ENCODE results near the gene UPK3BL2. TPM values are rescaled to one million over a fixed set of nuclear protein-coding genes. Genes with fewer than 3 reads are reported as not detected.

The UPK3BL2 gene
- total RNA-seq, 2 experiments from 2014 or later: 6.4 to 9.6 TPM

Other genes with a start within 250 kb of the UPK3BL2 start
- not detected for gene SPDYE6, start 187.3 kb downstream of the UPK3BL2 start, total RNA-seq
- 10 to 100 TPM; 25.1 to 25.2 TPM for gene PRKRIP1, start 147.3 kb downstream of the UPK3BL2 start, total RNA-seq
- 10 to 100 TPM; 41.4 to 46.2 TPM for gene ORAI2, start 110.1 kb downstream of the UPK3BL2 start, total RNA-seq
- 10 to 100 TPM in 1 of 2 experiments, 1 to 10 TPM in 1; 8.8 to 10.1 TPM for gene ALKBH4, start 78.8 kb downstream of the UPK3BL2 start, total RNA-seq
- 10 to 100 TPM; 20.1 to 20.7 TPM for gene LRWD1, start 78.7 kb downstream of the UPK3BL2 start, total RNA-seq
- 10 to 100 TPM; 63.5 to 67.1 TPM for gene POLR2J, start 64.8 kb downstream of the UPK3BL2 start, total RNA-seq
- gene RASA4B, start 25.9 kb downstream of the UPK3BL2 start, total RNA-seq: 10 to 100 TPM; 23.6 to 25.2 TPM
- not detected for gene SPDYE2, start 7.5 kb upstream of the UPK3BL2 start, total RNA-seq
- gene POLR2J3, start 28.9 kb upstream of the UPK3BL2 start, total RNA-seq: 10 to 100 TPM; 19.7 to 23.3 TPM
- gene RASA4, start 73.1 kb upstream of the UPK3BL2 start, total RNA-seq: 10 to 100 TPM; 53.7 to 54.2 TPM
- 10 to 100 TPM; 14.1 to 19.4 TPM for gene UPK3BL1, start 99.1 kb upstream of the UPK3BL2 start, total RNA-seq
- not detected for gene SPDYE2B, start 106.6 kb upstream of the UPK3BL2 start, total RNA-seq
- gene POLR2J2, start 128.0 kb upstream of the UPK3BL2 start, total RNA-seq: 1 to 10 TPM; 6.5 to 6.9 TPM
- gene FAM185A, start 205.3 kb upstream of the UPK3BL2 start, total RNA-seq: 10 to 100 TPM; 10.0 to 10.2 TPM

All from activated naive CD8-positive, alpha-beta T cell treated with anti-CD3 and anti-CD28 coated beads for 36 hours (primary cell).